T-cell (primary cell): ENCODE data around the gene PDGFC. TPM values are rescaled to one million over a fixed set of nuclear protein-coding genes. Genes with fewer than 3 reads are reported as not detected.

Experiments used
- ATAC-seq, 4 experiments: fragments of 200-7000 bp in 3 of 4; fragments of 150-1000 bp in 1 of 4; cut with Tn5 transposase; replicated peaks in 1 of 4; 1 replicate in 3 of 4; 2 replicates in 1 of 4; pipeline ENCODE4 v1.10.0; 2021; ENCODE audit warnings: moderate library complexity in 3 of 4, mild to moderate bottlenecking in 2 of 4, moderate number of reproducible peaks in 1 of 4
- CTCF ChIA-PET, 2 donors: fragments of 300-600 bp; sonication (Branson Sonifier 250); formaldehyde crosslinking; loops; one replicate each; lab custom pipeline; 2022; ENCODE audit warnings: antibody characterized with exemption in 2 of 2; lab: Charles Lee
- POLR2A ChIA-PET, 2 donors: fragments of 300-600 bp; sonication (Branson Sonifier 250); formaldehyde crosslinking; loops; one replicate each; lab custom pipeline; 2022; ENCODE audit warnings: antibody characterized with exemption in 2 of 2; lab: Charles Lee
- DNase-seq, 35 experiments: peaks; one replicate each; pipeline versions ENCODE4 v3.0.0 to v3.0.0-alpha.2; 2013 to 2023
- H3K27ac ChIP-seq: one replicate; pipeline ENCODE4 v1.5.1; 2013; ENCODE audit warnings: low read length
- H3K27me3 ChIP-seq, 2 experiments: replicated peaks in 1 of 2; 1 replicate in 1 of 2; 2 replicates in 1 of 2; pipeline versions ENCODE4 v1.6.1 to v1.7.0; 2013; ENCODE audit warnings: low read length in 1 of 2, mixed read lengths in 1 of 2; ENCODE audit not compliant: control insufficient read depth in 2 of 2, insufficient read depth in 2 of 2; ENCODE audit errors: extremely low read depth in 1 of 2
- H3K36me3 ChIP-seq, 2 donors: 1 replicate in 1 of 2; 2 replicates in 1 of 2; pipeline versions ENCODE4 v1.6.1 to v1.7.0; 2013; ENCODE audit warnings: low read length in 1 of 2; ENCODE audit not compliant: control insufficient read depth in 2 of 2, insufficient read depth in 1 of 2; ENCODE audit errors: extremely low read depth in 1 of 2
- H3K4me1 ChIP-seq, 2 experiments: 1 replicate in 1 of 2; 2 replicates in 1 of 2; pipeline versions ENCODE4 v1.6.1 to v1.7.0; 2013; ENCODE audit warnings: low read length in 2 of 2, mixed read lengths in 1 of 2; ENCODE audit not compliant: insufficient read depth in 2 of 2, control insufficient read depth in 1 of 2; ENCODE audit errors: extremely low read depth in 1 of 2
- H3K4me3 ChIP-seq, 2 donors: 1 replicate in 1 of 2; 2 replicates in 1 of 2; pipeline versions ENCODE4 v1.5.1 to v1.7.0; 2013; ENCODE audit warnings: mild to moderate bottlenecking in 2 of 2, low read length in 1 of 2, moderate library complexity in 1 of 2; ENCODE audit not compliant: control insufficient read depth in 1 of 2; ENCODE audit errors: extremely low read depth in 1 of 2
- H3K9me3 ChIP-seq: 2 replicates; pipeline ENCODE4 v1.7.0; 2013
- H3K27ac Mint-ChIP-seq, 2 donors: one replicate each; pipeline ENCODE4 v1.8.0; 2020 to 2021; ENCODE audit warnings: mild to moderate bottlenecking in 2 of 2, mixed read lengths in 2 of 2
- H3K27me3 Mint-ChIP-seq, 2 donors: one replicate each; pipeline ENCODE4 v1.8.0; 2021 to 2022; ENCODE audit warnings: mixed read lengths in 2 of 2
- H3K36me3 Mint-ChIP-seq: one replicate; pipeline ENCODE4 v1.8.0; 2021; ENCODE audit warnings: mixed read lengths
- H3K4me1 Mint-ChIP-seq, 3 donors: one replicate each; pipeline ENCODE4 v1.8.0; 2020 to 2022; ENCODE audit warnings: mixed read lengths in 3 of 3, mild to moderate bottlenecking in 1 of 3
- H3K4me3 Mint-ChIP-seq, 3 donors: one replicate each; pipeline ENCODE4 v1.8.0; 2020 to 2022; ENCODE audit warnings: mild to moderate bottlenecking in 3 of 3, mixed read lengths in 3 of 3, moderate library complexity in 3 of 3
- H3K9me3 Mint-ChIP-seq, 3 donors: one replicate each; pipeline ENCODE4 v1.8.0; 2020 to 2022; ENCODE audit warnings: mixed read lengths in 3 of 3
- WGBS: methylation state at CpG from one replicate; pipeline ENCODE4 v1.1.5; 2013; ENCODE audit warnings: missing lambda C conversion rate; ENCODE audit not compliant: insufficient coverage; 5-methylcytosine and 5-hydroxymethylcytosine counted together
- total RNA-seq, 35 experiments: library from RNA in 6 of 35; stranded (reverse) in 6 of 35; fragments of 120-200 nt in 1 of 35; gene quantifications; one replicate each; pipeline versions ENCODE4 v1.2.1 to v1.2.4 and lab custom pipeline; 2013 to 2026

Gene PDGFC
- total RNA-seq, 5 donors from 2014 or later (not counting 1 experiment from before 2014, with no cell fraction given), result 0.12 to 1.5 (median 0.47) TPM

DNA sequence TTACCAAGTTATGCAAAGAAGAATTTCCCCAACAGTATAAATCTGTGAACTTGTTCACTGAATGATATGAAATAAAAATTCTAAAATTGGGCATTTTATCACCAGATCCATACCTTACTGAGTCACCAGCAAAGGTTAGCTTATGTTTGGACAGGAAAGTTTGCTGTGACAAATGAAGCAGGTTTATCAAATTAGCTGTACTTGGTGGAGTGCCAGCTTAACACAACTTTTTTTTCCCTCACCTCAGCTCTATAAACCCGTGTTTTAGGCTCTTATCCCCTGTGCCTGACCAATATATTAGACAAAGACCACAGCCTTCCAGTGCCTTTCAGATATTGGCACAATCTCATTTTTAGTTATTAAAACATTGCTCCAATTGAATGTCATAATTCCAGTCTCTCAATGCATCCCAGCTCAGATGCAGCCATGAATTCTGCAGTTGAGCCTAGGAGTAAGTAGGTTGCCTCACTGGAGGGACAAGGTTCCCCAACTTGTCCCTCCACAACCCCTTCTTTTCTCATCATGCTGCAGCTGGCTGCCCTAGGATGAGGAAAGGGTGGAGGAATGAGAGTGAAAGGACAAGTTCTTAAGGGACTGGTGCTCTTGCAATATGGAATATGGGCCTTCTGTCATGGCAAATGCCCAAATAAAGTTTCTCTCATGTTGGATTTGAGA, 27.0 kb upstream of the PDGFC start:
- Histone ChIP-seq H3K27ac (no peak overlapping the region), H3K4me1 (no peaks in the 10 kb centered on the region), H3K4me3 (no peak overlapping the region), H3K9me3 (no peaks in the 10 kb centered on the region), H3K27me3 (no peaks in the 10 kb centered on the region), H3K36me3 (no peaks in the 10 kb centered on the region)
- H3K36me3 Mint-ChIP-seq, result no peaks in the 10 kb centered on the region
- ATAC-seq, result no peak
- POLR2A ChIA-PET, result no interaction called here
- no peaks in the 10 kb centered on the region for H3K27me3 Mint-ChIP-seq
- peaks cover 6 to 12% (median 9%) of the 10 kb centered on the region in 3 donors for H3K9me3 Mint-ChIP-seq
- no peak for DNase-seq
- no peak overlapping the region for H3K27ac Mint-ChIP-seq
- no peak overlapping the region for H3K4me3 Mint-ChIP-seq
- no CpG with 5 or more reads among the region's 1 CpG for WGBS
- CTCF ChIA-PET, result no interaction called here
- no peaks in the 10 kb centered on the region for H3K4me1 Mint-ChIP-seq

DNA sequence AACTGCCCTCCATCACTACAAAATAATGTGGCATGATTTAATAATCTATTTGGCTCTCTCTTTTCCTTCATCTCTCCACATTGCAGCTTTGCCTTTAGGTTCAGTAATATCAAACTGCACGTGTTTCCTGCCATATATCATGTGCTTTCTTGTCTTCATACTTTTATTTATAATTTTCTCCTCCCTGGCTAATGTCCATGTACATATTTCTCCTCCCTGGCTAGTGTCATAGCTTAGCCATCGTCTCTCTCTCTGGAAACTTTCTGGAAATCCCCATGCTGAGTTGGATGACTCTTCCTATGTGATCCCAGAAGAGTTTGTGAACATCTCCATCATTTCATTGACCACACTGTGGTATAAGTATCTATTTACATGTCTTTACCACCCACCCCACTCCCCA, 21.3 kb upstream of the PDGFC start:
- Histone ChIP-seq H3K9me3 (no peaks in the 10 kb centered on the region), H3K27me3 (no peaks in the 10 kb centered on the region), H3K4me1 (no peaks in the 10 kb centered on the region), H3K36me3 (no peaks in the 10 kb centered on the region), H3K4me3 (no peak overlapping the region), H3K27ac (no peak overlapping the region)
- Mint-ChIP-seq H3K27me3 (no peaks in the 10 kb centered on the region), H3K9me3 (peaks cover 18 to 27% (median 22%) of the 10 kb centered on the region in 3 donors), H3K36me3 (no peaks in the 10 kb centered on the region), H3K4me1 (no peaks in the 10 kb centered on the region), H3K4me3 (no peak overlapping the region), H3K27ac (no peak overlapping the region)
- WGBS, result 0% methylated on average over 1 of the region's 2 CpGs
- CTCF ChIA-PET, result no interaction called here
- DNase-seq, result no peak
- POLR2A ChIA-PET, result no interaction called here
- no peak for ATAC-seq

DNA sequence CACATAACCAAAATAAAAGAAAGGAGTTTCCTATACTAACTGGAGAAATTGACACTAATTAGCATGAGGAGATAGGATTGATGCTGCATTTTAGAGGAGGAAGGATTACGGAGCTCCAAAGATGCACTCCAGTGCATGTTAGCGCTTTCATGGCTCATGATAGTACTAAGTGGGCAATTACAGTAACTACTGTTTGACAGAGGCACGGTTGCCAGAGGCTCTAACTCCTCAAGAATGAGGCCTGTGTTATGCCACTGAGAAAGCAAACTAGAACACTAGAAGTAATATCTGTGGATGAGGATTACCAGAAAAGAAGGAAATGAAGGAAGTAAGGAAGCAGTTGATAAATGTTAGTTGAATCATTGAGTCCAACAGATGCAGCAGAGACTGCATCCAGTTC, 19.6 kb upstream of the PDGFC start:
- DNase-seq, result no peak
- Histone ChIP-seq H3K36me3 (no peaks in the 10 kb centered on the region), H3K9me3 (no peaks in the 10 kb centered on the region), H3K27ac (no peak overlapping the region), H3K4me3 (no peak overlapping the region), H3K4me1 (no peaks in the 10 kb centered on the region), H3K27me3 (no peaks in the 10 kb centered on the region)
- H3K27me3 Mint-ChIP-seq, result no peaks in the 10 kb centered on the region
- CTCF ChIA-PET, result no interaction called here
- 91% methylated on average over 2 of the region's 3 CpGs for WGBS
- no peak overlapping the region for H3K4me3 Mint-ChIP-seq
- no peaks in the 10 kb centered on the region for H3K4me1 Mint-ChIP-seq
- H3K9me3 Mint-ChIP-seq, result peaks cover 17 to 24% (median 18%) of the 10 kb centered on the region in 3 donors
- POLR2A ChIA-PET, result no interaction called here
- no peaks in the 10 kb centered on the region for H3K36me3 Mint-ChIP-seq
- ATAC-seq, result no peak
- H3K27ac Mint-ChIP-seq, result no peak overlapping the region

DNA sequence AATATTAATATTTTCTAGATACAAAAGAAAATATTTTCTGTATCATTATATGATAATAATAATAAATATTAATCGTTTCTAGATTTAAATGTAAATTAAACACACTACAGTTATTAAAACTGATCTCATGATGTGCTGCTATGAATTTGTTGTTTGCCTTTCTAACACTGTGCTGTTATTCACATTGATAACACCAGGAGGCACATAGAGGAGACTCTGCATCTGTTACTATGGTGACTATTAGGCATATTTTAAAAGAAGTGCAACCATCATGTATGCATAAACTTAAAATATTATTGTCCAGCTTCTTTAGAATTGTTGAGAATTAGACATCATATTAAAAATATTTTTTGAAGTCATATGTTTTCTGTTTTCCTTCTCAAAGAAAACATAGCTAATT, 11.8 kb upstream of the PDGFC start:
- Histone ChIP-seq H3K4me3 (no peak overlapping the region), H3K27ac (no peak overlapping the region), H3K27me3 (peaks cover 0 to 2% of the 10 kb centered on the region in 2 experiments), H3K4me1 (no peaks in the 10 kb centered on the region), H3K9me3 (no peaks in the 10 kb centered on the region), H3K36me3 (no peaks in the 10 kb centered on the region)
- no CpG with 5 or more reads among the region's 1 CpG for WGBS
- no peak overlapping the region for H3K27ac Mint-ChIP-seq
- ATAC-seq (no peak), DNase-seq (no peak)
- H3K27me3 Mint-ChIP-seq, result no peaks in the 10 kb centered on the region
- H3K4me1 Mint-ChIP-seq, result no peaks in the 10 kb centered on the region
- H3K9me3 Mint-ChIP-seq, result peaks cover 9 to 13% (median 11%) of the 10 kb centered on the region in 3 donors
- H3K36me3 Mint-ChIP-seq, result no peaks in the 10 kb centered on the region
- CTCF ChIA-PET, result interaction anchor here in 1 of 2 donors (0.7 kb wide), 1 partner anchor 1200 kb away, joined by 3 read pairs; no protein-coding TSS in a partner anchor
- POLR2A ChIA-PET, result no interaction called here
- no peak overlapping the region for H3K4me3 Mint-ChIP-seq

DNA sequence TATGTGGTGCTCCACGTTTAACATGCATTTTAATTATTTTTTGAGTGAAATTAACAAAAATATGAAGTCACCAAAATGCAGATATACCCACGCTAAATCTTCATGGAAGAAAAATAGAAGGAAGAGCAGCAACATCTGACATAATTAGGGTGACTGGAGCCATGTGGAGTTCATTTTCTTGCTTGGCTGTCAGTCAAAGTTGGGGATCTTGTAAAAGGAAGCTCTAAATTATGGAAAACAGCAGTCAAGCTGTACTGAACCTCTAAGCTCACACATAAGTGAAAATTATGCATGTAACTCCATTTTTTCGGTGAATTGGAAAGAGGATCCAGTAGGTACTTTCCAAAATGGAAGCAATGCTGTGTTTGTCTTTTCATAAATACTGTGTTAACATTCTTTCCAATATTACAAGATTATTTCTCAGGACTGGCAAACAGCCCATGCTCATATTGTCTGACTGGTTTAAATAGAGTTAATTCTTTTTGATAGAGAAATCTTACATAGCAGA, 9.7 kb upstream of the PDGFC start:
- Histone ChIP-seq H3K27ac (no peak overlapping the region), H3K4me3 (no peak overlapping the region), H3K27me3 (peaks cover 0 to 2% of the 10 kb centered on the region in 2 experiments), H3K9me3 (no peaks in the 10 kb centered on the region), H3K4me1 (no peaks in the 10 kb centered on the region), H3K36me3 (no peaks in the 10 kb centered on the region)
- Mint-ChIP-seq H3K4me1 (no peaks in the 10 kb centered on the region), H3K27ac (no peak overlapping the region), H3K9me3 (peaks cover 6 to 8% (median 6%) of the 10 kb centered on the region in 3 donors), H3K36me3 (no peaks in the 10 kb centered on the region), H3K27me3 (no peaks in the 10 kb centered on the region), H3K4me3 (no peak overlapping the region)
- CTCF ChIA-PET, result no interaction called here
- no peak for ATAC-seq
- DNase-seq, result no peak
- POLR2A ChIA-PET, result no interaction called here
- WGBS, result no CpG with 5 or more reads among the region's 3 CpGs

DNA sequence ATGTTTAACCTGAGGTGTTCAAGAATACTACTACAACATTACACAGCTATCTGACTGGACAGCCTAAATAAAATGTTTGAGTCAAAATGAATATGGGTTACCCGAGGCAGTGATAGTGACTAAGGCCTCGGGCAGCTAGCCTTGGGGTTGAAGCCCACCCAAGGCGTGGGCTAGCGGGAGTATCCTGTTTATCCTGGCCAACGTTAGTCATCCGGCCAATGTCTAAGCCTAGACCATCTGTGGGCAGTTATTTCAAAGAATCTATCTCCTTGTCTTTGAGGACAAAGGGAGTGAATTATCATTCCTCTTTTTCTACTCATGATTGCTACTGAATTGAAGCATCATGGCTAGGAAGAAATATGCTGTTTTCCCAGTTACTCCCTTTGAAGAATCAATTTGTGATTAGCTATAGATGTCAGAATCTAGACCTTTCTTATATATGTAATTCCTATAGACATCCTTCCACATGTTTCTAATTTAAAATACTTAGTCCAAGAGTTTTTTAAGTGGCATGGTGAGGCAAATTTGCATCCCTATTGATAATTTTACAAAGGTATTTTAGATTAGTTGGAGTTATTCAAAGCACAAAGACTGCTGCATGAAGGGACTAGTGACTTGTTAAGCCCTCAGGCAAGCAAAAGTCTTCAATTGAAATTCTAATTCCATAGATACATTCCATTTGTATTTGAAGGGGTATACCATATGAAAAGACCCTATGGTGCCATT, 6.0 kb upstream of the PDGFC start:
- Mint-ChIP-seq H3K4me1 (no peaks in the 10 kb centered on the region), H3K27me3 (peaks cover 15 to 20% of the 10 kb centered on the region in 2 donors), H3K36me3 (no peaks in the 10 kb centered on the region), H3K9me3 (peaks cover 0 to 4% (median 0%) of the 10 kb centered on the region in 3 donors), H3K27ac (no peak overlapping the region), H3K4me3 (no peak overlapping the region)
- peaks cover 0 to 2% of the 10 kb centered on the region in 2 experiments for H3K27me3 ChIP-seq
- DNase-seq, result no peak
- ChIA-PET POLR2A (no interaction called here), CTCF (no interaction called here)
- WGBS, result 73% methylated on average over 3 of the region's 6 CpGs
- ATAC-seq, result no peak
- no peak overlapping the region for H3K27ac ChIP-seq
- no peaks in the 10 kb centered on the region for H3K4me1 ChIP-seq
- H3K9me3 ChIP-seq, result no peaks in the 10 kb centered on the region
- H3K4me3 ChIP-seq, result no peak overlapping the region
- H3K36me3 ChIP-seq, result no peaks in the 10 kb centered on the region
